ENCODE results near the gene EMC9.

Gene EMC9

GRCh38 chr14:24130717-24131548 is 10.5 kb downstream of the EMC9 start:
- no peak for DNase-seq

GRCh38 chr14:24130380-24130716 is 11.0 kb downstream of the EMC9 start, which contains the start of gene FITM1:
TSS of gene FITM1 (plus strand) at chr14:24130659. CDS start at chr14:24131564, 905 bp downstream.
- DNase-seq = no peak

- no peak for DNase-seq
Observed at GRCh38 chr14:24129410-24129998, 11.9 kb downstream of the EMC9 start.

- DNase-seq = no peak
Observed at GRCh38 chr14:24127673-24128072, 13.7 kb downstream of the EMC9 start.

GRCh38 chr14:24126939-24127338 is 14.5 kb downstream of the EMC9 start:
- no peak for DNase-seq

- no peak for DNase-seq
Observed at GRCh38 chr14:24123424-24124417, 17.7 kb downstream of the EMC9 start.

- no peak for DNase-seq
Observed at GRCh38 chr14:24122898-24123297, 18.5 kb downstream of the EMC9 start.

- DNase-seq = no peak
Observed at GRCh38 chr14:24122416-24122815, 19.0 kb downstream of the EMC9 start.

GRCh38 chr14:24121210-24121609 is 20.2 kb downstream of the EMC9 start:
- no peak for DNase-seq

- no peak for DNase-seq
Observed at GRCh38 chr14:24119691-24120090, 21.7 kb downstream of the EMC9 start.

- DNase-seq = no peak
Observed at GRCh38 chr14:24117179-24117578, 24.2 kb downstream of the EMC9 start.

GRCh38 chr14:24116128-24116814 is 25.1 kb downstream of the EMC9 start:
- DNase-seq = no peak

- DNase-seq = no peak
Observed at GRCh38 chr14:24115422-24116127, 25.8 kb downstream of the EMC9 start.

- DNase-seq = peak; percentile 100
Observed at GRCh38 chr14:24114532-24115421, 26.6 kb downstream of the EMC9 start, which contains the start of the genes DCAF11 and NRL. TSS of gene DCAF11 (plus strand) at chr14:24114777. CDS start at chr14:24115595, 818 bp downstream. TSS of gene NRL (minus strand) at chr14:24114949. CDS start at chr14:24082848, 32,101 bp downstream.

- peak; percentile 90 for DNase-seq
Observed at GRCh38 chr14:24113801-24114531, 27.4 kb downstream of the EMC9 start.

GRCh38 chr14:24113379-24113800 is 28.0 kb downstream of the EMC9 start:
- DNase-seq = no peak

GRCh38 chr14:24110523-24110922 is 30.9 kb downstream of the EMC9 start:
- no peak for DNase-seq

GRCh38 chr14:24110060-24110459 is 31.3 kb downstream of the EMC9 start:
- no peak for DNase-seq

- DNase-seq = no peak
Observed at GRCh38 chr14:24108336-24108874, 33.0 kb downstream of the EMC9 start.
